Right atrium auricular region (tissue), 2 donors: Measurements from ENCODE around the gene ITGAD. TPM values are rescaled to one million over a fixed set of nuclear protein-coding genes. Genes with fewer than 3 reads are reported as not detected.
A peak's percentile ranks its signal among the peaks of the same experiment; 100 is the strongest.

Experiments used
- DNase-seq: peaks from one replicate; pipeline ENCODE4 v3.0.0-alpha.2; 2019; ENCODE audit warnings: low spot score
- H3K27ac ChIP-seq, 2 donors: fragments of 200-600 bp; sonication (generic); 1 replicate in 1 of 2; 2 replicates in 1 of 2; pipeline ENCODE4 v1.5.1; 2016 to 2019
- H3K27me3 ChIP-seq, 2 donors: fragments of 200-600 bp; sonication (generic); one replicate each; pipeline versions ENCODE4 v1.5.1 to v1.6.0; 2017 to 2019
- H3K36me3 ChIP-seq: fragments of 200-600 bp; sonication (generic); one replicate; pipeline ENCODE4 v1.5.1; 2016
- H3K4me1 ChIP-seq, 2 donors: fragments of 200-600 bp; sonication (generic); one replicate each; pipeline versions ENCODE4 v1.5.1 to v1.6.0; 2017 to 2019
- H3K4me3 ChIP-seq, 2 donors: fragments of 200-600 bp; sonication (generic); 1 replicate in 1 of 2; 2 replicates in 1 of 2; pipeline ENCODE4 v1.5.1; 2017 to 2019; ENCODE audit warnings: mild to moderate bottlenecking in 1 of 2, moderate library complexity in 1 of 2
- H3K9me3 ChIP-seq, 2 donors: fragments of 200-600 bp; sonication (generic); one replicate each; pipeline ENCODE4 v1.5.1; 2019
- CTCF ChIP-seq, 2 donors: fragments of 200-600 bp; sonication (generic); IDR thresholded peaks; one replicate each; pipeline ENCODE4 v1.5.1; 2019; ENCODE audit warnings: antibody characterized with exemption in 2 of 2
- total RNA-seq, 2 donors: library from RNA; depleted of rRNA; stranded (reverse); fragments of >200 nt; gene quantifications; one replicate each; pipeline ENCODE4 v1.1.0, GENCODE V29; 2016

Gene ITGAD
- total RNA-seq, 2 donors from 2014 or later: not detected

- Histone ChIP-seq H3K4me1 (peaks cover 3 to 25% of the 10 kb centered on the region in 2 donors), H3K27me3 (no peaks in the 10 kb centered on the region), H3K27ac (peak overlapping the region; percentile 94 to 99), H3K4me3 (peak overlapping the region; percentile 78 to 83), H3K36me3 (peaks cover 46% of the 10 kb centered on the region), H3K9me3 (no peaks in the 10 kb centered on the region)
- DNase-seq: peak; percentile 95
- TF ChIP-seq CTCF (IDR thresholded peaks at IDR 0.05): peak; percentile 66 to 84
Measured at GRCh38 chr16:31472709-31473203, 79.6 kb downstream of the ITGAD start.

GRCh38 chr16:31473264-31473984 lies 80.3 kb downstream of the ITGAD start:
- H3K4me3 ChIP-seq: peak overlapping the region in 1 of 2 donors; percentile 83
- no peak for TF ChIP-seq CTCF (IDR thresholded peaks at IDR 0.05)
- H3K9me3 ChIP-seq: no peaks in the 10 kb centered on the region
- no peak for DNase-seq
- H3K36me3 ChIP-seq: peaks cover 52% of the 10 kb centered on the region
- peaks cover 3 to 25% of the 10 kb centered on the region in 2 donors for H3K4me1 ChIP-seq
- no peaks in the 10 kb centered on the region for H3K27me3 ChIP-seq
- H3K27ac ChIP-seq: peak overlapping the region; percentile 94 to 99

- Histone ChIP-seq H3K4me1 (peaks cover 3 to 25% of the 10 kb centered on the region in 2 donors), H3K36me3 (peaks cover 52% of the 10 kb centered on the region), H3K27ac (peak overlapping the region in 1 of 2 donors; percentile 39), H3K4me3 (no peak overlapping the region), H3K27me3 (no peaks in the 10 kb centered on the region), H3K9me3 (no peaks in the 10 kb centered on the region)
- DNase-seq: no peak
- no peak for TF ChIP-seq CTCF (IDR thresholded peaks at IDR 0.05)
Measured at GRCh38 chr16:31474173-31474714, 81.1 kb downstream of the ITGAD start.

- peaks cover 52% of the 10 kb centered on the region for H3K36me3 ChIP-seq
- TF ChIP-seq CTCF (IDR thresholded peaks at IDR 0.05): no peak
- peak overlapping the region in 1 of 2 donors; percentile 39 for H3K27ac ChIP-seq
- no peak for DNase-seq
- H3K27me3 ChIP-seq: no peaks in the 10 kb centered on the region
- no peak overlapping the region for H3K4me3 ChIP-seq
- peaks cover 3 to 30% of the 10 kb centered on the region in 2 donors for H3K4me1 ChIP-seq
- no peaks in the 10 kb centered on the region for H3K9me3 ChIP-seq
Measured at GRCh38 chr16:31474773-31475738, 81.9 kb downstream of the ITGAD start.

GRCh38 chr16:31475946-31476302 lies 82.8 kb downstream of the ITGAD start:
- peaks cover 52% of the 10 kb centered on the region for H3K36me3 ChIP-seq
- H3K4me3 ChIP-seq: no peak overlapping the region
- H3K9me3 ChIP-seq: no peaks in the 10 kb centered on the region
- no peak for TF ChIP-seq CTCF (IDR thresholded peaks at IDR 0.05)
- no peak overlapping the region for H3K27ac ChIP-seq
- peaks cover 3 to 37% of the 10 kb centered on the region in 2 donors for H3K4me1 ChIP-seq
- DNase-seq: no peak
- no peaks in the 10 kb centered on the region for H3K27me3 ChIP-seq

Other genes with a start within 250 kb of the ITGAD start
- 1 to 10 TPM; 1.3 to 1.9 TPM for gene PRSS36, start 243.3 kb upstream of the ITGAD start, total RNA-seq
- gene FUS, start 213.2 kb upstream of the ITGAD start, total RNA-seq: 10 to 100 TPM; 16.9 to 34.3 TPM
- gene PYCARD, start 190.6 kb upstream of the ITGAD start, total RNA-seq: 10 to 100 TPM in 1 of 2 donors, 1 to 10 TPM in 1; 7.9 to 13.8 TPM
- under 1 TPM; 0.04 to 0.11 TPM for gene TRIM72, start 179.2 kb upstream of the ITGAD start, total RNA-seq
- gene PYDC1, start 176.2 kb upstream of the ITGAD start, total RNA-seq: not detected
- 10 to 100 TPM in 1 of 2 donors, 1 to 10 TPM in 1; 2.1 to 15.4 TPM for gene ITGAM, start 133.4 kb upstream of the ITGAD start, total RNA-seq
- gene ITGAX, start 38.2 kb upstream of the ITGAD start, total RNA-seq: 1 to 10 TPM in 1 of 2 donors, under 1 TPM in 1; 0.78 to 2.6 TPM
- gene COX6A2, start 35.0 kb downstream of the ITGAD start, total RNA-seq: 100 to 1,000 TPM; 515 to 564 TPM
- 1 to 10 TPM; 3.4 to 4.6 TPM for gene ZNF843, start 49.5 kb downstream of the ITGAD start, total RNA-seq
- gene ARMC5, start 66.2 kb downstream of the ITGAD start, total RNA-seq: 1 to 10 TPM; 7.4 to 9.0 TPM
- 10 to 100 TPM; 23.4 to 84.7 TPM for gene TGFB1I1, start 78.8 kb downstream of the ITGAD start, total RNA-seq
- gene SLC5A2, start 89.8 kb downstream of the ITGAD start, total RNA-seq: not detected
- gene RUSF1, start 115.1 kb downstream of the ITGAD start, total RNA-seq: 10 to 100 TPM; 33.3 TPM
- gene AHSP, start 134.6 kb downstream of the ITGAD start, total RNA-seq: 1 to 10 TPM; 1.1 to 2.3 TPM